ELF-1 (cell line): ENCODE measurements around the gene STK10.

Experiments
- DNase-seq: peaks from one replicate; pipeline ENCODE4 v3.0.0-alpha.2; 2016; ENCODE audit warnings: low read depth, low spot score

The STK10 gene

DNA sequence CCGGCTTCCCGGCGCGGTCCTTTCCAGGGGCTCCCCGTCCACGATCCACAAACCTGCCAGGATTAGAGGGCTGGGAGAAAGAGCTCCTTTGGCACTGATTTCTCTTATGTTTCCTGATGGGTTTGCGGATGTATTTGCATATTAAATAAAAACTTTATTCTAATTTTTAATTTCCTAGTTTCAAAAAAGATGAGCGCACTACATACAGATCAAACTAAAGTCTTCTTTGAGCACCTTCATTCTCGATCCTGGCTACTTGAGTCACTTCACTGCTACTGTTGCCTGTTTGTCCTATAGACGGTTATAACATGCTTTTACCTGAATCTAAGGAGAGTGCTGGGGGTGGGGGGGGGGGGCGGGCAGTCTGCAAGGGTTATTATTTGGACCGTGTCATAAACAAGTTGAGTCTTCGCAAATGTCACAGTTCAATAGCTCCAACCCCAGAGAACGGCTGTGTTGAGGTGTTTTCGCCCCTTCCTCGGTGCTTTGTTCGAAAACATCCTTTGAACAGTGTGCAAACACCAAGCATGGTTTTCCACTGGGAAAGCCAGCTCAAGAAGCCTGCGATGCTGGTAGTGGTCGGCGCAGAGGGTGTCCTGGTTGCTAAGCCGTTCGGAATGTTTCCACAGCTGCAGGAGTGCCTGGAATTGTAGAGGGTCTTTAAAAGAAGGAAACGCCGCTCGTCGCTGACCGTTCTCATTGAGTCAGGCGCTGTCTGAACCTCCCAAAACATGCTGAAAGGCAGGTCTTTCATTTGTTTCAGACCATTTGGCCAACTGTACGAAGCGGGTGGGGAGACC, 1.1 kb upstream of the STK10 start:
- peak; percentile 87 for DNase-seq

DNA sequence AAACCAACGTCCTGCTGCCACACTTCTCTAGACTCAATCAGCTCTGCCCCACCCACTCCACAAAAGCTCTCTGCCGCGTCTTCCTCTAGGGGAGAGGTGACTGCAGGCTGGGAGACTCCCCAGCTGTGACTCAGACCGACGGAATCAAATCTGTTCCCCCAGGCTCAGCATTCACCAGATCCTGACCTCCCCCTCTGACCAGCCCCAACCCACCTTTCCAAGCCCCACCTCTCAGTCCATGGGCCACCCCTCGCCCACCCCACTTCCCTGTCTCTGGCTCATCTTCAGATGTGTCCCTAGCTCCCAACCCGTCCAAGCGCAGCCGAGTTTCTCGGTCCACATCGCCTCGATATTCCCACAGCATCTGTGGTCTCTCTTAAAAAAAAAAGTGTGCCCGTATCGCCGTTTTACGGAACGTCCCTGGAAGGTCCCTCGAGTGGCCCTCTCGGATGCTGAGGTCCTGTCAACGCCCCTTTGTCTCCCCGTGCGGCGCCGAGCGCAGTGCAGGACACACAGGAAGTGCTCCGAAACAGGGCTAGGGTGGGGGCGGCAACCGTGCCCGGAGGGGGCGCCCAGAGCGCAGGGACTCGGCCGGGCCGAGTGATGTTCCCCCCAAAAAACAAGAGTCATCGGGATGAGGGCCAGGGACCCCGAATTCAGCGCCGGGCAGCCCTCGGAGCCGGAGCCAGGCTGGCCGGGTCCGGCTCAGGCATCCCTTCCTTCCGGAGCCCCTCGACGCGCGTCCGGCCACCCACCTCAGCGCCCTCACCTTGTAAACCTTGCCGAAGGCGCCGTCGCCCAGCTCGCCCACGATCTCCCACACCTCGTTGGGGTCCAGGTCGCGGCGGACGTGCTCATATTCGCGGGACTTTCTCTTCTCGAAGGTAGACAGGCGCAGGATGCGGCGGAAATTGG, 649 bp downstream of the STK10 start:
- DNase-seq: peak; percentile 74

DNA sequence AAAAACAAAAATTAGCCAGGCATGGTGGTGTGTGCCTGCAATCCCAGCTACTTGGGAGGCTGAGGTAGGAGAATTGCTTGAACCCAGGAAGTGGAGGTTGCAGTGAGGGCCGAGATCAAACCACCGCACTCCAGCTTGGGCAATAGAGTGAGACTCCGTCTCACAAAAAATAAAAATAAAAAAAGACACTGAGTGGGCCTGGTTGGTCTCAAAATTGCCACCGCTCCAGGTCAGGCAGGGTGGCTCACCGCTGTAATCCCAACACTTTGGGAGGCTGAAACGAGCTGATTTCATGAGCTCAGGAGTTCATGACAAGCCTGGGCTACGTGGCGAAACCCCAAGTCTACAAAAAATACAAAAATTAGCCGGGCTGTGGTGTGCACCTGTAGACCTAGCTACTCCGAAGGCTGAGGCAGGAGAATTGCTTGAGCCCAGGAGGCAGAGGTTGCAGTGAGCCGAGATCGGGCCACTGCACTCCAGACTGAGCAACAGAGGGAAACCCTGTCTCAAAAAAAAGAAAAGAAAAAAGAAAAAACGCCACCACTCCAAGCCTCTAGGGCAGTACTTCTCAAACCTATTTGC, 1.8 kb downstream of the STK10 start:
- no peak for DNase-seq

DNA sequence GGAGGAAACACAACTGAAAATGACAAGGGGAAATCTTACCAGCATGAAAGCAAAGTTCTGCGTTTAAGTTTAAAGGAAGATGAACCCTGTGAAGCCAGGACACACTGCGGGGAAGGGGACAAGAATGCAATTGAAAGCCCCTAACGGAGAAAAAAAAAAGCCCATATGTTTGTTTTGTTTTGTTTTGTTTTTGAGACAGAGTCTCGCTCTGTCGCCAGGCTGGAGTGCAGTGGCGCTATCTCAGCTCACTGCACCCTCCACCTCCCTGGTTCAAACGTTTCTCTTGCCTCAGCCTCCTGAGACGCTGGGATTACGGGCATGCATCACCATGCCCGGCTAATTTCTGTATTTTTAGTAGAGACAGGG, 2.9 kb downstream of the STK10 start:
- no peak for DNase-seq

DNA sequence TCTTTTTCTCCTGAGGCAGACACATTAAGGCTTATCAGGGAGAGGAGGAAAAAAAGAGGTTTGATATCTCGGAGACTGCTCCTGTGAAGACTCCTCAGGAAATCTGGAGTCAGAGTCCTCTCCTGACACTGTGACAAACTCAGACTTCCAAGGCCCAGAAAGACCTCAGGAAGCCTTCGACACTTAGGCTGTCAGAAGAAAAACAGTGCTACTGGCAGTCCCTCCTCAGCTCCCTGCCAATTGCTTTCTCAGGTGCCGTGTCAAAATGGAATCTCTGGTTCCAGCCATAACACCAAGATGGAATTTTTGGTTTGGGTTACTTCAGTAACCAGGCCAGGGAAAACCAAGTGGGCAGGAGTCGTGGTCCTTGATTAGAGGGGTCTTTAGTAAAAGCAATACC, 4.1 kb downstream of the STK10 start:
- DNase-seq: no peak

DNA sequence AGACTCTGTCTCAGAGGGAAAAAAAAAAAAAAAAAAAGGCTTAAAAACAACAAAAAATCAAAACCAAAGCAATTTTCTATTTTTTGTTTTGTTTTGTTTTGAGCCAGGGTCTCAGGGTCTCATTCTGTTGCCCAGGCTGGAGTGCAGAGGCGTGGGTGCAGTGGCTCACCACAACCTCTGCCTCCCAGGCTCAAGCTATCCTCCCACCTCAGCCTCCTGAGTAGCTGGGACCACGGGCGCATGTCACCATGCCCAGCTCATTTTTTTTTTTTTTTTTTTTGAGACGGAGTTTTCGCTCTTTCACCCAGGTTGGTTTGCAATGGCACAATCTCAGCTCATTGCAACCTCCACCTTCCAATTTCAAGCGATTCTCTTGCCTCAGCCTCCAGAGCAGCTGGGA, 5.7 kb downstream of the STK10 start:
- DNase-seq: no peak

DNA sequence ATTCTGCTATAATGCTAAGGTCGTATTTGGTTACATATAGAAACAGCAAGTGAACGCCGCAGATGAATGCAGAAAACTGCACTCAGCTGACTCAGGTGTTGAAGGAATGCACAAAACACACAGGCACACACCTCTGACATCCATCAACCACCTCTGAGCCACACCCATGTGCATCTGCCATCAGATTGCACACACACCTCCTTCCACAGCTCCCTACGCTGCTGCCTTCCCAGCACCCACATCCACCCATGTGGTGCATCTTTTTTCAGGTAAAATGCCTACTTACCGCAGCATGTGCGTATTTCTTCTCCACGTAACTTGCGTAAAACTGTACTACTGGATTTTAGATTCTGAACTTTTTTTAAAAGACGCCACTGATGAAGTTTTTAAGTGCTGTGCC, 7.1 kb downstream of the STK10 start:
- DNase-seq: no peak

DNA sequence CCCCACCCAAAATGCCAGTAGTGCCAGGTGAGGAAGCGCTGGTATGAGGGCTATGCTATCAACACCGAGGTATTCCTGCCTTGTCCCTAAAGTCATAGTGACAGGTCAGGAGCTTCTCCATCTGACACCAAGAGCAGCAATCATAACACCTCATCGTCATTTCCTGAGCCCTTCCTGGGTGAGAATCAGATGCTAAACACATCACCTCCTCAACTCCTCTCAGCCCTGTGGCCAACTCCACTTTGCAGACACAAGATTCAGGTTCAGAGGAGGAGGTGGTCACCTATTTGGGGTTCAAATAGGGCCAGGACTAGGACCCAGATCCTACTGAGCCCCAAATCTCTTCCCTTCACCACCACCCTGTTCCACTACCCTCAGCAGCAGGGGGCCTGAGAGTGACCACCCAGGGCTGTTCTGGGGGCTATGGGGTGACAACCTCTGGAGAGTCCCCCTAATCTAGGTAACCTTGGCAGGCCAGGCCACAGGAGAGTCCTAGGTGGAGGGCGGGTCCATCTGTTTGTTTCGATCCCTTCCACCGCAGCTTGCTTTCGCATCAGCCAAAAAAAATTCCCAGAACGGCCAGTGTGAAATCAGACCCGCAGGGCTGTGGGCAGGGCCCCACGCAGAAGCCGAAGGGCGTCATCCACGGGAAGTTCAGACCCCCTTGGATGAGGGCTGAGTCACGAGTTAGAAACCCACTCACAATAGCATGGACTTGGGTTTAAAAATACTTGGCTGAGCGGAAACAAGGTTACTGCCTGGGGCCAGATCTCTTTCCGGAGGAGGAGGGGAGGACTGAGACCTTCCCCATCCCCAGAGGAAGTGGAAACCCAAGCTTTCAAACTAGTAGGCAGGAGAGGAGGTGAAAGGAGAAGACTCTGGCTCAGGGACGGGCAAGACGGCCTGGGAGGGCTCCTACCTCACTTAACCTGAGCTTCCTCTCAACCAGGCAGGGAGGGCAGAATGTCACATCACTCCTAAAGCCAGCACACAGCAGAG, 8.7 kb downstream of the STK10 start:
- DNase-seq: peak; percentile 83

DNA sequence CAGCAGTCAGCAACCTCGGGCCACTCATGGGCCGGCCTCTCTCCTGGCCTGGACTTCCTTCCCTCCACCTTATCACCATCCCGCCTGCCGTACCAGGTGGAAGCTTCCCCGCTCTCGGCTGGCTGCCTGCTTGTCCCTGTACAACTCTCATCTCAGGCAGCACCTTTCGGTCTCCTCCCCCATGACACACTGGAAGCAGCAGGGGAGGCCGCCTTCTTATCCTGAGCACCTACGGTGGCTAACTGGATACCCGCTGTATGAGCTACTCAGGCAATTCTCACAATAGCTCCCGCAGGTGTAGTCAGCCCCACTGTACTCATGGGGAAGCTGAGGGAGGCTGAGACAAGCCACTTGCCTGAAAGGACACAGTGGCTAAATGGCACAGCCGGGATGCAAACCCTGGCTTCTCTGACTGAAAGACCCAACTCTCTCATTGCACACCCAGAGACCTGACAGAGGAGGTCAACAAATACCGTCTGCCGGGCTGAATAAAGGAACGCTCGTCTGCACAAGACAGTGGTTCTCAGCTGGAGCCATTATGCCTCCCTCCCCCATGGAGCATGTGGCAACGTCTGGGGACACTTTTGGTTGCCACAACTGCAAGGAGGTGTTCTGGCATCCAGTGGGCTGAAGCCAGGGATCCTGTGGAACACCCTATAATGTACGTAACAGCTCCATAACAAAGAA, 9.6 kb downstream of the STK10 start:
- peak; percentile 36 for DNase-seq

DNA sequence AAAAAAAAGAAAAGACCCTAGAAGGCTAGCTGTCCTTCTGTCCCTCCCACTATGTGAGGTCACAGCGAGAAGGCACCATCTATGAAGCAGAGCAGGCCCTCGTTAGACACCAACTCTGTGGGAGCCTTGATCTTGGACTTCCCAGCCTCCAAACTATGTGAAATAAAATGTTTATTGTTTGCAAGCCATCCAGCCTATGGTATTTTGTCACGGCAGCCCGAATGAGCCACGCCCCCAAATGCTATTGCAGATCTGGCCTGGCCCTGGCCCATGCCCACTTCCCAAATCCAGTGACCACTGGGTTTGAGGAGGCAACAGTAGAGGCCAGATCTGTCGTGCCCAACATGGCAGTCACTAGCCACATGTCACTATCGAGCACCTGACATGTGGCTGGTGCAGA, 10.8 kb downstream of the STK10 start:
- no peak for DNase-seq

DNA sequence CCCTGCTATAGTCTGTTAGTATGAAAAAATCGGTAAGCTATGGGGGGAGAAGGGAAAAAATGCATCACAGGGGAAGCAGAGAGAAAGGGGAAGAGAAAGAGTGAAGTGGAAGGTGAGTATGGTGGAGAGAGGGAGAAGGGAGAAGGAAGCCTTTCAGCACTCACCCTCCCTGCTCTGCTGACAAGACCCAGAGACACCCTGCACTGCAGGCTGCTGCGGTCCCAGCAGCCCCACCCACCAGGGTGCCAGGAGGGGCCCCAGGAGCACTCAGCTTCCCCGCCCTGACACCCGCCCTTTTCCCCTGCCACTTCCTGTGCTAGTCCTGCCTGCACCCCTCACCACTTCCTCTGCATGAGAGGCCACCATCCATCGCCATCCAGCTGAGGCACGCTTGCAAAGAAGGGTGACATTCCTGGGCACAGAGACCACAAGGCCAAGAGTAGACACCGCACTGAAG, 12.7 kb downstream of the STK10 start:
- DNase-seq: no peak

DNA sequence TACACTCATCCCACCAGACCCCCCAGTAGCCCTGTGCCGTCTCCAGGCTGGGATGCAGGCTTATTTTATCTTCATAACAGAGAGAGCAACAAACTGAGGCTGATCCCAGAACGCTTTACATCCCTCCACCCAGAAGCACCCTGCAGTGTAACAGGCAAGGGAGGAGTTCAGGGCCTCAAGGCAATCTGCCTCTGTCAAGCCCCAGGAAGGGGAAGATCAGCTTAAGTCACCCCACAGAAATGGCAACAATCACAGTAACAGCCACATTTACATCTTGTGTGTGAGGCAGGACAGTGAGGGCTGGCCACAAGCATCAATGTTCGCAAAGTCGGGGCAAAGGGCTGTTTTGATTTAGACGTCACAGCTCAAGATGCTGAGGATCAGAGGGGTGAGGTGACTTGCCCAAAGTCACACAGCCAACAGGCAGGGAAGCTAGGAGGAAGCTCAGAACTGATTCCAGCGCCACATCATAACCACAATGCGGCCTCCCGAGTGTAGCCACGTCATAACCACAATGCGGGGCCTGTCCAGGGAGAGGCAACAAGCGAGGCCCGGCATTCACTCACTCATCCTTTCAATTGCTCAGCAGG, 14.4 kb downstream of the STK10 start:
- no peak for DNase-seq

DNA sequence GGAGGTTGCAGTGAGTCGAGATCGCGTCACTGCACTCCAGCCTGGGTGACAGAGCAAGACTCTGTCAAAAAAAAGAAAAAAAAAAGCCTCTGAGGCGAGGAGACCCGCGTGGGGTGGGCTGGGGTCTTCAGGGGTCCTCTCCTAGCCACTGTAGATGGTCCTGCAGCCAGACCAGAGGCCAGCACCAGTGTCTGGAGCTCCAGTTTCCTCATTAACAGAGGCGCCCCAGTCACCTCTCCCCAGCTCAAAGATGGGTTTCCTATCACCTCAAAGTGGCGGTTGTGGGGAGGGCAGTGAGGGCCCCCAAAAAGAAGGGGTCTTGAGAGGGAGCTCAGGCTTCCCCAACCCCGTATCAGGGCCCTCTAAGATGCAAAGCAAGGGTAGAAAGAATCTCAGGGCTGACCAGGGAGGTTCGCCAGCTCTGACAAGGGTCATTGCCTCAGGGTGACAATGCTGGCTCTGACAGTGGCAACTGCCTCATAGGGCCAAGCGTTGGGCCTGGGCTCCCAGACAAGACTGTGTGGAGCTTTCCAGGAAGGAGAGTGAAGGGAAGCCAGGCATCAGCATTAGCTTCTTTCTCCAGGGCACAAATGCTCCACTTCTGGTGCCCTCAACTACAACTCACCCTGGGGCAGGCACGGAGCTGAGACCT, 15.0 kb downstream of the STK10 start:
- DNase-seq: peak; percentile 76

DNA sequence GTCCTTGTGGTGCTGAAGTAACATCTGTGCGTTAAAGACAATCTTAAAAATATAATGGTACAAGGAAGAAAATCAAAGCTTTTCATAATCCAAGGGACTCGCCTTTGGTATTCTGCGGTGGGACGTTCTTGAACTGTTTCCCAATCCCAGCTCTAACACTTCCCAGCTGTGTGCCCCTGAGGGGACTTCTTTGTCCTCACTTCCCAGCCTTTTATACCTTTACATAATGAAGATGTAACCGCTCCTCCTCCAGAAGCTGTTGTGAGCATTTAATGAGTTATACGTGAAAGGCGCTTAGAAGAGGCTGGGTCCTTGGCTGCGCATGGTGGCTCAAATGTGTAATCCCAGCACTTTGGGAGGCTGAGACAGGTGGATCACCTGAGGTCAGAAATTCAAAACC, 16.9 kb downstream of the STK10 start:
- peak; percentile 52 for DNase-seq

DNA sequence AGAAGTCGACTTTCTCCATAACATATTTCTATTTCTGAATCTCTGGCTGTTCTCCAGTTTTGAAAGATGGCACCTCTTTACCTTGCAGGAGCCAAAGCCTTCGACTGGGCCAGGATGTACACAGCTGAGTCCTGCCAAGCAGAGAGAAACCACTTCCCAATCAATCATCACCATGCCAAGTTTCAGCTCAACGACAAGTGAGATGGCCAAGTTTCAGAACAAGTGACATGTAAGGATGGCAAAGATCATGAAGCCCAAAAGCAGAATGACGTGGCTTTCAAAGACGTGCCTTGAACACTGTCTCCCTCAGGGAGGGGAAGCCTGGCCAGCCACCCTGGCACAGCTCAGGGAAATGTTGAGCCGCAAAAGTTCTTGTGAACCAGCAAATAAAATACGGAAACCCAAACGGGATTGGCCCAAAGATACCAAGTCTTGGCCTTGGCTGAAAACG, 17.7 kb downstream of the STK10 start:
- no peak for DNase-seq

DNA sequence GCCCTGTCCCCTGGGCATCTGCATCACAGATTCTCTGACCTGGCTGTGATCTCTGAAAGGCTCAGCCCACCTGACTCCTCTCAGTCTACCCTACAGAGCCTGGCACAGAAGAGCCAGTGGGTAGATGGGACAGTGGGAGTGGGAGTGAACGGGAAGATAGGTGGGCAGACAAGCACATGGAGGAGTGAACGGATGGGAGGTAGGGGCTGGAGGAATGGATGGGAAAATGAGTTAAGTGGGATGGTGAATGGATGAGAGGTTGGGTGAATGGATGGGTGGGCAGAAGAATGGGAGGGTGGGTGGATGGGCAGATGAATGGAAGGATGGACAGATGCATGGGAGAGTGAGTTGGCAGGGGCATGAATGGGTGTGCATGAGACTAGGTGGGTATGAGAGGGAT, 18.8 kb downstream of the STK10 start:
- no peak for DNase-seq

DNA sequence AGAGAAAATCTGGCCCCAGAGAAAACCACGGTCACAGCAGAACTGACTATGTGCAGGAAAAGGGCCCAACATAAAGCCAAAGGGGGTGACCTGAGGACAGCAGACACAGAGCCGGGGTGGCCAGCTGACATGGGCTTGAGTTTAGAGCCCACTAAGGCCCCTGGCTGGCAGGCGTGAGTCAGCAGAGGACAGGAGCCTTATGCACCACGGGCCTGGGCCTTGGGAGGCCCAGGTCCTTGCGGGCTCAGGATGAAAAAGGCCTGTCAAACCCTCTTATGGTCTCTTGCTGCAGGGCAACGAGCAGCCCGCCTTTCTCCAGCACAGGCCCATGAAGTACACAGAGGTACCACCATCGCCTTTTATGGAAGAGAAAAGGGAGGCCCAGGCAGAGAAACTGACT, 19.7 kb downstream of the STK10 start:
- no peak for DNase-seq

DNA sequence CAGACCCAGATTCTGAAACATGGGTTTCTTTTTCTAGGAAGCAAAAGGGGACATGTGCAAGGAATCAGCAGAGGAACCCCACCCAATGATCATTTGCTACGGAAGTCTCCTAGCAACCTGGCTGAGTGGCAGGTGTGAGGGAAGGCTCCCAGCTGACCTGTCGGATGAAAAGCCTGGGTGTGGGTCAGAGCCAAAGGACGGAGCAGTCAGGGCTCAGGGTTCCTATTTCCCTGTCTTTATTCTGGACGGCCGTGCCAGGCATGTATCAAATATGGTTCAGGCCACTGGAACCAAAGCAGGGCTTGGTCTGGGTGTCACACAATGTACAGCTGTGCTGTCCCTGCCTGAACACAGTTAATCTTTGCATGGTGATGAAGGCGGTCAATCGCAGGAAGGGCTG, 20.1 kb downstream of the STK10 start:
- no peak for DNase-seq

DNA sequence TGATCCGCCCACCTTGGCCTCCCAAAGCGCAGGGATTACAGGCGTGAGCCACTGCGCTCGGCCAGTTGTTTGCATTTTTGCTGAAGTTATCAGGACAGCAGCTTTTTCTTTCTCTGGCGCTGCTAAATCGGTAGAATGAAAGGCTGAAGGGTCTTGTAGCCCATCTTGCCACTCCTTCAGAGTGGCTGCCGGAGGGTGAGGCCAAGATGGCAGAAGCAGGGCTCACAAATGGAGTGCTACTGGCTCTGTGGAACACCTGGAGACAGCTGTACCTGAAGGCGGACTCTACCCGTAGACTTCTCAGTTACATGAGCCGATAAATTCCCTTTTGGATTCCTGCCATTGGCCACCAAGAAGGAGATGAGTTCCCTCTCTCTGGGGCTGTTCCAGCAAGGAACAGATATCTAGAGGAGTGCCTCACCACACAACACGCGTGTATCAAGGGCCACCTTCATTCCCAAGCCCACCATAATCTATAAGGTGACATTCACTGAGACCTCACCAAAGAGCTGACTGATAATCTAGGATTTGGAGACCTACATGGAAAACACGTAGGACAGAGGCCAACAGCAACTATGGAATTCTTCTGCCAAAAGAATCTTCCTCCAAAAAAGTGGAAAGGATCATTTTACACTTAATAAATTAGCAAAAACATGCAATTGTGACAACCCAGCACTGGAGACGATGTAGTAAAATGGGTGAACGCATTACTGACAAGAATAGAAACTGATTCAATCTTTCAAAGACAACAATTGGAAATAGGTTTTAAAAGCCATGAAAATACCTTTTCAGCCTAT, 21.8 kb downstream of the STK10 start:
- DNase-seq: no peak
